Panc1 (cell line): ENCODE data around the gene SLC27A2. TPM values are rescaled to one million over a fixed set of nuclear protein-coding genes. Genes with fewer than 3 reads are reported as not detected.

Experiments used
- ATAC-seq: fragments of 200-7000 bp; cut with Tn5 transposase; 2 replicates; pipeline ENCODE4 v1.9.1; 2020; ENCODE audit warnings: mild to moderate bottlenecking, moderate library complexity
- BruUV-seq: library from RNA; stranded (reverse); fragments of 400-500 nt; replicated peaks from 2 replicates; lab custom pipeline; 2021; lab: Mats Ljungman, UMichigan
- CTCF ChIA-PET: fragments of 300-600 bp; sonication (Branson Sonifier 250); formaldehyde crosslinking; loops from one replicate; lab custom pipeline; 2022; ENCODE audit warnings: antibody characterized with exemption; lab: Charles Lee
- POLR2A ChIA-PET: fragments of 300-600 bp; sonication (Branson Sonifier 250); formaldehyde crosslinking; loops from one replicate; lab custom pipeline; 2022; ENCODE audit warnings: antibody characterized with exemption; lab: Charles Lee
- DNase-seq: peaks from one replicate; pipeline ENCODE4 v3.0.0-alpha.2; 2010; ENCODE audit warnings: low read depth, low spot score
- H3K27ac ChIP-seq: 2 replicates; pipeline ENCODE4 v1.5.1; 2011; ENCODE audit warnings: mild to moderate bottlenecking, low read length, inconsistent platforms
- H3K27me3 ChIP-seq: fragments of 200-500 bp; sonication (Bioruptor generic); 2 replicates; pipeline ENCODE4 v1.6.0; 2014; ENCODE audit warnings: low read length, inconsistent platforms; ENCODE audit not compliant: control insufficient read depth, insufficient read depth
- H3K36me3 ChIP-seq: fragments of 200-500 bp; sonication (Bioruptor generic); 2 replicates; pipeline ENCODE4 v1.5.1; 2014; ENCODE audit warnings: inconsistent platforms, mild to moderate bottlenecking, low read length, moderate library complexity; ENCODE audit not compliant: control insufficient read depth, insufficient read depth
- H3K4me1 ChIP-seq: 2 replicates; pipeline ENCODE4 v1.5.1; 2011; ENCODE audit warnings: inconsistent platforms, mild to moderate bottlenecking, low read length, moderate library complexity; ENCODE audit not compliant: control insufficient read depth, insufficient read depth
- H3K4me3 ChIP-seq, 2 experiments: 2 replicates each; pipeline ENCODE4 v1.5.1; 2011 to 2012; ENCODE audit warnings: low read depth in 2 of 2, low read length in 2 of 2, mild to moderate bottlenecking in 2 of 2, inconsistent platforms in 1 of 2, moderate library complexity in 1 of 2
- H3K9me3 ChIP-seq: fragments of 200-500 bp; sonication (Bioruptor generic); 2 replicates; pipeline ENCODE4 v1.5.1; 2014; ENCODE audit warnings: low read depth, mild to moderate bottlenecking, inconsistent platforms, low read length, moderate library complexity; ENCODE audit not compliant: control insufficient read depth, insufficient read depth
- CTCF ChIP-seq: fragments of 450-650 bp; IDR thresholded peaks from 2 replicates; pipeline ENCODE4 v1.5.1; 2017; ENCODE audit warnings: mild to moderate bottlenecking
- POLR2AphosphoS5 ChIP-seq: IDR thresholded peaks from 2 replicates; pipeline ENCODE4 v1.6.1; 2012; ENCODE audit warnings: mild to moderate bottlenecking, low read depth, low read length, moderate library complexity
- SIN3A ChIP-seq: IDR thresholded peaks from 2 replicates; pipeline ENCODE4 v1.6.1; 2012; ENCODE audit warnings: low read depth, mild to moderate bottlenecking, low read length, moderate library complexity, borderline replicate concordance; ENCODE audit not compliant: insufficient read depth
- TCF7L2 ChIP-seq: IDR thresholded peaks from 2 replicates; pipeline ENCODE4 v1.6.1; 2011; ENCODE audit warnings: mild to moderate bottlenecking, low read depth, low read length, inconsistent platforms
- in situ Hi-C: cut with HindIII; loops from 2 replicates; pipeline ENCODE4 v1.10.0; 2016; ENCODE audit warnings: low sequenced_read_pairs, low pct_unique_long_range_greater_than_20kb
- intact Hi-C: fragments of 100-400 bp; cut with micrococcal nuclease; formaldehyde crosslinking; loops from one replicate; pipeline ENCODE4 v1.10.0; 2022; ENCODE audit not compliant: unreplicated experiment
- total RNA-seq: library from RNA; stranded (reverse); gene quantifications from one replicate; pipeline ENCODE4 v1.2.1, GENCODE V29; 2021; ENCODE audit not compliant: unreplicated experiment
- TF ChIP-seq, protein P1 (sequence below), 2 experiments: IDR thresholded peaks; 2 replicates each; pipeline ENCODE4 v1.6.1; 2011 to 2012; ENCODE audit warnings: low read depth in 2 of 2, control low read depth in 1 of 2, low read length in 1 of 2, mild to moderate bottlenecking in 1 of 2, moderate library complexity in 1 of 2; ENCODE audit not compliant: insufficient read depth in 1 of 2

The SLC27A2 gene
- total RNA-seq, 1 experiment from 2014 or later = 0.18 TPM

DNA sequence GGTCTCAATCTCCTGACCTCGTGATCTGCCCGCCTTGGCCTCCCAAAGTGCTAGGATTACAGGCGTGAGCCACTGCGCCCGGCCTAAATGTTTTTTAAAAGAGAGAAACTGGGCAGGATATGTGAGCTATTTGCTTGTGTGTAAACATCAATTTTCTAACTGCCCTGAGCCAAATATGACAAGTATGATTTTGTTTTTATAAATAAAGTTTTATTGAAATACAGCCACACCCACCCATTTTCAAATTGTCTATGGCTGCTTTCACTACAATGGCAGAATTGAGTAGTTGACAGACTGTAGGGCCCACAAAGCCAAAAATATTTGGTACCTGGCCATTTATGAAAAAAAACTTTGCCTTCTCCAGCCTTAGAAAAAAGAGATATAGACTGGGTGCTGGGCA lies 99.4 kb downstream of the SLC27A2 start:
- in situ Hi-C loops (no loop called here), intact Hi-C loops (no loop called here)
- CTCF ChIA-PET = no interaction called here
- Histone ChIP-seq H3K27me3 (no peaks in the 10 kb centered on the region), H3K27ac (no peak overlapping the region), H3K4me1 (no peaks in the 10 kb centered on the region), H3K9me3 (no peaks in the 10 kb centered on the region), H3K36me3 (no peaks in the 10 kb centered on the region), H3K4me3 (no peak overlapping the region)
- POLR2A ChIA-PET = no interaction called here
- TF ChIP-seq SIN3A (no peak), CTCF (no peak), TCF7L2 (no peak), POLR2AphosphoS5 (no peak)
- TF ChIP-seq, protein P1, sequence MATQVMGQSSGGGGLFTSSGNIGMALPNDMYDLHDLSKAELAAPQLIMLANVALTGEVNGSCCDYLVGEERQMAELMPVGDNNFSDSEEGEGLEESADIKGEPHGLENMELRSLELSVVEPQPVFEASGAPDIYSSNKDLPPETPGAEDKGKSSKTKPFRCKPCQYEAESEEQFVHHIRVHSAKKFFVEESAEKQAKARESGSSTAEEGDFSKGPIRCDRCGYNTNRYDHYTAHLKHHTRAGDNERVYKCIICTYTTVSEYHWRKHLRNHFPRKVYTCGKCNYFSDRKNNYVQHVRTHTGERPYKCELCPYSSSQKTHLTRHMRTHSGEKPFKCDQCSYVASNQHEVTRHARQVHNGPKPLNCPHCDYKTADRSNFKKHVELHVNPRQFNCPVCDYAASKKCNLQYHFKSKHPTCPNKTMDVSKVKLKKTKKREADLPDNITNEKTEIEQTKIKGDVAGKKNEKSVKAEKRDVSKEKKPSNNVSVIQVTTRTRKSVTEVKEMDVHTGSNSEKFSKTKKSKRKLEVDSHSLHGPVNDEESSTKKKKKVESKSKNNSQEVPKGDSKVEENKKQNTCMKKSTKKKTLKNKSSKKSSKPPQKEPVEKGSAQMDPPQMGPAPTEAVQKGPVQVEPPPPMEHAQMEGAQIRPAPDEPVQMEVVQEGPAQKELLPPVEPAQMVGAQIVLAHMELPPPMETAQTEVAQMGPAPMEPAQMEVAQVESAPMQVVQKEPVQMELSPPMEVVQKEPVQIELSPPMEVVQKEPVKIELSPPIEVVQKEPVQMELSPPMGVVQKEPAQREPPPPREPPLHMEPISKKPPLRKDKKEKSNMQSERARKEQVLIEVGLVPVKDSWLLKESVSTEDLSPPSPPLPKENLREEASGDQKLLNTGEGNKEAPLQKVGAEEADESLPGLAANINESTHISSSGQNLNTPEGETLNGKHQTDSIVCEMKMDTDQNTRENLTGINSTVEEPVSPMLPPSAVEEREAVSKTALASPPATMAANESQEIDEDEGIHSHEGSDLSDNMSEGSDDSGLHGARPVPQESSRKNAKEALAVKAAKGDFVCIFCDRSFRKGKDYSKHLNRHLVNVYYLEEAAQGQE (IDR thresholded peaks at IDR 0.05; ENCODE audit: insufficient read depth in 1 of 2, low read depth in 2 of 2, low read length in 1 of 2) = no peak
- DNase-seq (no peak), ATAC-seq (no peak)
- BruUV-seq = no TSS peak

Other genes starting within 250 kb of the SLC27A2 start
- gene ATP8B4, start 63.0 kb upstream of the SLC27A2 start, total RNA-seq = not detected
- gene HDC, start 83.5 kb downstream of the SLC27A2 start, total RNA-seq = not detected
- 20.0 TPM for gene GABPB1, start 173.0 kb downstream of the SLC27A2 start, total RNA-seq
- 57.3 TPM for gene USP8, start 242.2 kb downstream of the SLC27A2 start, total RNA-seq